Left forelimb (tissue), 1 donor: ENCODE measurements around the gene DHRS12.

Experiments used
- DNase-seq: peaks from one replicate; pipeline ENCODE4 v3.0.0-alpha.2; 2018; ENCODE audit warnings: low spot score

The DHRS12 gene, protein sequence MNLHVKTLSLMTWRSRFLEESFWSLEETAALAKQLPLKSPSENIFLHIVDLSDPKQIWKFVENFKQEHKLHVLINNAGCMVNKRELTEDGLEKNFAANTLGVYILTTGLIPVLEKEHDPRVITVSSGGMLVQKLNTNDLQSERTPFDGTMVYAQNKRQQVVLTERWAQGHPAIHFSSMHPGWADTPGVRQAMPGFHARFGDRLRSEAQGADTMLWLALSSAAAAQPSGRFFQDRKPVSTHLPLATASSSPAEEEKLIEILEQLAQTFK

DNA sequence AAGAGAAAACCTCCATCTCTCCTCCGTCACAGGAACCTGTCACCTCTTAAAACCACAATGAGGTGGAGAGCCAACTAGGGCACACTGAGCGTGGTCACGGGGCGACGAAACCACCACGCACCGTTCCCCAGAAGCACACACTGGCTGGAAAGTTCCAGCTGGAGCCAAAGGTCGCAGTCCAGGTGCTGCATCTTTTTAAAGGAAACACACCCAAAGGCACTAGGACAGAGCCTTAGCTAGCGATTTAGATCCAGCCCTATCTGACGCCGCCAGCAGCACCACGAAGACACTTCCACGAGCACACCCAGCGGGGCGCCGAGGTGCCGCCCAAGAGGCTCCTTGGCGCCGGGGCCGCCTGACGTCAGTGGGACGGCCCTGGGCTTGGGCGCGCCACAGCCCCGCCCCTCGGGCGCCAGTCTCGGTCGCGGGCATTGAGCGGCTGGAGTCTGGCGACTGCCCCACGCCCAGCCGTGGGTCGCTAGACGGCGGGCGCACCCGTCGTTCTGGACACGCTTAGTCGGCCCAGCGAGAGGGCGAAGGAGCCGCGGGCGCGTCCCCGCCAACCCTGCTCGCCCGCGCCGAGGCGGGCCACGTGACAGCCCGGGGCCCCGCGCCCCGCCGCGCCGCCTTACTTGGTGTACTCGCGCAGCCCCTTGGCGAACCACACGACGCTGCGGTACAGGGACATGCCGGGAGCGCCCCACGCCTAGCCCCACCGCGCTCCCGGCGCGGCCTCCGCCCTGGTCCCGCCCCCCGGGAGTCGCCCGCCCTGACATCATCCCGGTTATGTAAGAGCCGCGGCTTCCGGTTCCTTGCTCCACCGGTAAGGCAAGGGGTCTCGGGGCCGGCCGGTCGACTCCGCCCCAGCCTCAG, at the start of gene DHRS12:
TSS of gene DHRS12 (minus strand) at position 742 of the 873 bp plus-strand sequence. CDS start 4,504 bp downstream, outside the sequence.
- DNase-seq = peak; percentile 91

DNA sequence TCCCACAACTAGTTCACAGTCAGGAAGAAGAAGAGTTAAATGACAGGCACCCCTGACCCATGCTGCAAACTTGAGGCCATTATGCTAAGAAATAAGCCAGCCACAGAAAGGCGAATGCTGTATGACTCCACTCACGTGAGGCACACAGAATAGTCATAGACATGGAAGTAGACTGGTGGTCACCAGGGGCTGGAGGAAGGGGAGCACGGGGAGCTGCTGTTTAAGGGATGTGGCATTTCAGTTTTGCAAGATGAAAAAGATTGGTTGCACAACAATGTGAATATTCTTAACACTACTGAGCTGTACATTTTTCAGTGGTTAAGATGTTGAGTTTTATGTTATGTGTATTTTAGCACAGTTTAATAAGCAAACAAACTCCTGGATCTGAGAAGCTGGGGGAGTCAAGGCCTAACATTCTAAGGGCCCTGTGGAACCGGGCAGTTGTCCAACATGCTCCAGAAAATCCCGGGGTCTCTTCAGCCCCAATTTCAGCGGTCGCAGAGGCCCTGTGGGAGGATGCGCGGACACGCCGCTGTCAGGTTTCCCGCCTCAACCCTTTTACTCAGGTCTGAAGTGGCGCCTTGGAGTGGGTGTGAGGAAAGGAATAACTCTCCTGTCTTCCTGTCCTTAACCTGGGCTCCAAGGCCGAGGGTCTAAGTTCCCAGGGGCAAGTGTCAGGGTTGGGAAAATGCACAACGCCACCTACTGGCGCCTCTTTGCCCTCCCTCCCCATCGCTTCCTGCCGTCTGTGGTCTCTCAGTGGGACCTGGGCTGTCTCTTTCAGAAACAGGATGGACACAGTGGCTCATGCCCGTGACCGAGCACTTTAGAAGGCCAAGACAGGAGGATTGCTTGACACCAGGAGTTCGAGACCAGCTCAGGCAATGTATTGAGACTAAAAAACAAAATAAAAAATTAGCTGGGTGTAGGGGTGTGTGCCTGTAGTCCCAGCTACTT, 45.5 kb upstream of the DHRS12 start:
- DNase-seq = no peak

DNA sequence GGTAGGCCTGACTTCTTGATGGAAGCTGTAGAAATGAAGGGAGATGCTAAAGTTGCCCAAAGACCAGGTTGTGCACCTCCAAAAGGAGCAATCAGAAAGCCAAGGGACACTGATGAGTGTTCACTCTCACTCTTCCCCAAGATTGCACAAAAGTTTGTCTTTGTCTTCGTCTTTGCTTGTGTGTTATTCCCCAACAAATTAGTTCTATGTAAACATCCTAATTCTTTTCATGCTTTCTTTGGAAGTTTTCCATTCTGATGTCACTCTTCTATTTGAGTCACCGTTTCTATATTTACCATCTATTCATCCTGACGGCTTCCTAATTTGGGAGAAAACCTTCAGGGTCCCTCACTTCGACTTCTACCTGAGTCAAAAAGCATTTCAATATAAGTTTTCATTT, 44.7 kb upstream of the DHRS12 start:
- DNase-seq = no peak

DNA sequence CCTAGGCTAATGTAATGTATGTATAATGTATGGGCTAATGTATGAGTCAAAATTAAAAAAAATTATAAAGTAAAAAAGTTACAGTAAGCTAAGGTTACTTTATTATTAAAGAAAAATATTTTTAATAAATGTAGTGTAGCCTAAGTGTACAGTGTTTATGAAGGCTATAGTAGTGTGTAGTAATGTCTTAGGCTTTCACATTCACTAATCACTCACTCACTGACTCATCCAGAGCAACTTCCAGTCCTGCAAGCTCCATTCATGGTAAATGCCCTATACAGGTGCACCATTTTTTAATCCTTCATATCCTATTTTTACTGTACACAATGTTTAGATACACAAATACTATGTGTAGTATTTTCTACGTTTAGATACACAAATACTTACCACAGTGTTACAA, 42.8 kb upstream of the DHRS12 start:
- no peak for DNase-seq

DNA sequence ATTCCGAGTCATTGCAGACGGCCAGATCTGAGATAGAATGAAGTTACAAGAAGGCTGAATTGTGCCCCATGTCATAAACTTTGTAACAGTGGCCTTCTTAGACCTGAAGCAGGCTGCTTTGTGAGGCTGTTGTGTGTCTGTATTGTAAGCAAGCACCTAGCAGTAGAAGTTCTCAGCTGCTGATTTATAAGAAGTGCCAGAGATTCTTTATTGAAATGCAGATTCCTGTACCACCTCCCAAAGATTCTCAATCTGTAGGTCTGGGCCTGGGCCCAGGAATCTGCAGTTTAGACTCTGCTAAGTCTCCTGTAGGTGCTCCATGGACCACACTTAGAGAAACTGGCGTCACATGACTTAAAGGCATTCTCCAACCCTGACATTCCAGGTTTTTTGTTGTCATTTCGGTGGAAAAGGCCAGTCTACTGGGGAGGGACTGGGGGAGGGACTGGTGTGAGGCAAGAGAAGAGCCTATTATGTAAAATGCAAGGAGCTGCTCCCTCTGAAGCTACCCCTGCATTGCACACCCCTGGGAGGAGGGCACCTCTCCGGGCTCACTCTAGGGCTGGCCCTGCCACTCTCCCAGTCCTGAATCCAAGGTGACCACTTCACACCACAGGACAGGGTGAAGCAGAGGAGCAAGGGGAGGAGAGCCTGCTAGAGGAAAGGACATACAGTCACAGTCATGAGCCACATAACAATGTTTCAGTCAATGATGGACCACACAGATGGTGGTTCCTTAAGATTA, 41.8 kb upstream of the DHRS12 start:
- DNase-seq = no peak

DNA sequence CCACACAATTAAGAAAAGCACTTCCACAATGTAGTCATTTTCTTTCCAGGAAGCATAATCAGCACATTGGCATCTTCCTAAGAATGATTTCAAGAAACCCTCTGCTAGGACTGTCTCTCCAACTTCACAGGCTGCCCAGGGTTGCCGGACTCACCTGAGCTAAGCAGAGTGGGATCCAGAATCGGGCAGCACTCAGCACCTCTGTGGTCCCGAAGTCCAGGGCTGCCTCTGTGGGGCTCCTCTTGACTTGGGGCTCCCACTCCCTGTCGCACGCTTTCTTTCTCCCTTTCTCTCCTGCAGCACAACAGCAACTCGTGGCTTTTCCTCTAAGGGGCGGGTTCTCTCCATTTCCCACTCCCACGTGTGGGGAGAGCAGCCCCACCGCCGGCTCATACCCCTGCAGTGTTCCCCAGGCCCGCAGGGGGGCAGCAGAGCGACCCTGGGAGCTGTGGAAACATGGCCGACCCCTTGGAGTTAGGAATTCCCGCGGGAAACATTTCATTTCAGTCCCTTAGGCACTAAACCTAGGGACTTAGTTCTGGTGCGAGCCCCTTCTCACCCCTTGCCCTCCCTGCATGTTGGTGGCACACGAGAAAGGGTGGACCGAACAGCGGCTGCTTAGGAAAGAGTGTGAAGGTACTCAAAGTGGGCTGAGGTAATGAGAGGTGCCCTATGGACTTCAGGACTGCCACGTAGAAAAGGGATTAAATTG, 41.1 kb upstream of the DHRS12 start, which contains the start of gene TMEM272:
TSS of gene TMEM272 (minus strand) at position 316 of the 712 bp plus-strand sequence. CDS start 6,647 bp downstream, outside the sequence.
- DNase-seq = no peak

DNA sequence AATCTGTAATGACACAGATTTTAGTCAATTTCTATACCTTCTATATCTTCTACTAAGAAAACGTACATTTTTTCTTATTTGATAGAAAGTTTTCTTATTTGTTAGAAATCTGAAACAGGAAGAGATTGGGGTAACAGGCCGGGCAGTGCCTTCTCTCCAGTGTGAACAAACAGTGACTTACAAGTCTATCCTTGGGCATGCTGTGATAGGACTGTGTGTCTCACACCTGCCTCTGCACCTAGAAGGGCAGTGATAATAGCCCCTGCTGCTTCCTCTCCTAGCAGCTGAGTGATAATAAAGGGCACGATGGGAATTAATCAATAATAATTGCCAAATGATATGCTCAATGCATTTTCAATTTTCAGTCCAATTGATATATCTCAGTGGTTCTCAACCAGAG, 39.6 kb upstream of the DHRS12 start:
- DNase-seq = no peak

DNA sequence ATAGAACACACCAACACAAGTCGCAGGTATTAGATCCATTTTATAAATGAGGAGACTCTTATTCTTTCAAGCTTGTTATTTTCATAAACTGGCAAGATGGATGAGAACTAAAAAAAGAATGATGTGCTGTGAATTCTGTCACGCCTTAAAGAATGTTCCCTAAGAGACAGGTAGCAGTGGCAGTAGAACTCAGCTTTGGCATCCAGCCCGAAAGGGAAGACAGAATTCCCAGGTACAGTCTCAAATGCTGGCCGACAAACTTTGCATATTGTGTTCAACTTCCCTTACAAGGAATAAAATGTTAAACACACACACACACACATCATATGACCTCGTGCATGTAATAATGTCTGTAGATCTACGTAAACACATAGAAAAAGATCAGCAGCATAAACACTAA, 37.8 kb upstream of the DHRS12 start:
- DNase-seq = no peak

DNA sequence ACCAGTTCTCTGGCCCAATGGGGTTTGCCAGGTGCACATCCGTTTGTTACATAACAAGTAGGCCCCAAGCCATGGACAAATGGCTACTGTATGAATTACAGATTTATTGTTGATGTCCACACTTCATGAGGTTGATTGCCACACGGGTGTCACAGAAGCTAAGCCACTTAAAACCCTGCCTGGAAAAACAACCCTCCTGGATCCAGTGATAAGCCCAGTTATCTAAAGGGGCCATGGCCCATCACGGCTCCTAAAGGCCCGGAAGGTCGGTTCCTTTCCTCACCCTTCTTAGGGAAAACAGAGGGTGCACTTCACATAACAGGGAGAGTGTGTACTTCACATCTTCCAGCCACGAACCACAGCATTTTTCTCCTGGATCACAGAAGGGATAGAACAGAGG, 37.0 kb upstream of the DHRS12 start:
- no peak for DNase-seq

DNA sequence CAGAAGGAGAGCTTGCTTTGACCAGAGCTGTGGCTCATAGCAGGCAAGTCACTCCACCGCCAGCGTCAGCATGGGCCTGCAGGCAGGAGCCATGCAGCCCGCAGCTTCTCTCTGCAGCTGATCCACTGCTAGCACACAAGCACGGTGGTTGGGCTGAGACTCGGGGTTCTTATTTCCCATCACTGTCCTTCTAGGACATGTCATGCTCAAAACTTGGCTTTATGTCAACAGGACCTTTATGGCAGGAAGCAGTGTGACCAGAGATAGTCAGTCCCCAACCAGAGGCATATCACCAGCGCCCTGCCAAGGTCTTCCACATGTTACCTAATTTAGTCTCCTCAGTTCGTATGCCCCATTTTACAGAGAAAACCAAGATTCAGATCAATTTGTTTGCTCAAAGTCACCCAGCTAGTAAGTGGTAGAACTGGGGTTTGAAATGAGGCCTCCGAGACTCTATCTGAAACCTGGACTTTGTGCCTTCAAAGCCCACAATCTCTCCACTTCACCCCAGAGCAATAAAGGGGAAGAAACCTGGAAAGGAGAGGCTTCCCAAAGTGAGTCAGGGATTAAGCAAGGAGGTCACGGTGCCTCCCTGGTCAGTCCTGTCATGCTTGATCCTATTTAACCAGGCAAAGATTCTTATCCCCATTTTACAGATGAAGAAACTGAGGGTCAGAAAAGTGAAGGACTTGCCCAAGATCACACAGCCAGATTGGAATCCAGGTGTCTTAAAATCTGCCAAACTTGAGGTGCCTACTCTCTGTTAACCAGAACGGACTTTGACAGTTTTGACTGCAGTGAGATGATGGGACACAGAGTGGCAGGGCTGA, 36.0 kb upstream of the DHRS12 start:
- no peak for DNase-seq

DNA sequence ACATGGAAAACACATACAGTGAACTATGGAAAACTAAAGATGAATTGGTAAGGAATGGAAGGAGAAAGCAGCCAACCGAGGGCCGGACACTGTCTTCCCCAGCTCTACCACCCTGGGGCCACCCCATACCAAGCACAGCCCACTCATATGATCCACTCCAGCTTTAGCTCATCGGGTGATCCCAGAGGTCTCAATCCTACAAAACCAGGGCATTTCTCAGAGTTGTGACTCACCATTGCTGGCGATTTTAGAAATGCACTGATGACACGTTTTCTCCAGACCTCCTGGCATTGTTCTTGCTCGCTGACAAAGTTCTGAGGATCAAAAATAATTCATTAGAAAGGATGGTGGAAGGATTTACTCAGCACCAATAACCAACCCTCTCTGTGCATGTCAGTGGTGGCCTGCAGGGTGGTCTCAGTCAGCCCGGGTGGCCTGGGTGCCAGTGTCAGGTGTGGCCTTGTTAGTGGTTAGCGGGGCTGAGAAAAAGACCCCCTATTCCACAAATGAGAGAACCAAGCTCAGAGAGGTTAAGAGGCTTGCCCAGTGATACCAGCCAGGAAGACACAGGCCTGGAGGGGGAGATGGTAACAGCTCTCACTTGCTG, 34.4 kb upstream of the DHRS12 start:
- no peak for DNase-seq

DNA sequence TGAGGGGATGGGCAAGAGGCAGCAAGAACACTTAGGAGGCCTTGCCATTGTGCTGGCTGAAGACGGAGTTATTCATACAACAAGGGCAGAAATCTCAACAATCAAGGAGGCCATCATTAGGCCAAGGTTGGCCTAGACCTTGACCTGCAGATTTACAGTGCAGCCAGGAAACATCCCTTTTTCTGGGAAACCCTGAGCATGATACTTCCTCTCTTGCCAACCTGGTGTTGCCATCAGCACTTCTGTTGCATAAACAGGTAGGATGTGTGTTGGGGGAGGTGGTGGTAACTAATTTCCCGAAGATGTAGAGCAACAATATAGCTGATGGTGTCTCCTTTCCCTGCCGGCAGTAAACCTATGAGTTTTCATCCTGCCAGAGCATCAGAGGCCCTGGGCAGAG, 33.1 kb upstream of the DHRS12 start:
- no peak for DNase-seq

DNA sequence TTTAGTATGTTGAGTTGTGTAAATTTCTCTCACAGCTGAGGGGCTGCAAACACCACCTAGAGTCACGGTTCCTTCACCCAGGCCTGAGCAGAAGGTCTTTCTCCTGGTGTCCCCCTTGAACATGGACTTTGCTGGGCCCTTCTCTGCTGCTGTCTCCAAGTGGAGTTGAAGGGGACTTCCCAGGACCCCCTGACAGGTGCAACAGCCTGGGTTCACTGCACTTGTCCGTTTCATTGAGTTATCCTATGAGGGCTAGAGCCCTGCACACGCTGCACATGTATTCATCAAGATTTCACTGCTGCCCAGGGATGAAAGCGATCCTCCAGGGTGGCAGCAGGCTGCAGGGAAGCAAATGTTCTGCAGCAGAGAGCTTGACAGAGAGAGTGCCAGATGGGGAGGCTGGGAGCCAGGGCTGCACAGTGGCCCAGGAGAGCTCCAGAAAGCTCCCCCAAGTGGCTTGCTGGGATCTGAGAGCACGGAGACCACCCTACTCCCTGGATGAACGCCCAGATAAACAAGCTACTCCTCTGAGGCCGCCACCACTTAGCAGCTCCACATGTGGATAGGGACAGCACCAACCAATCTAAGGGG, 30.7 kb upstream of the DHRS12 start:
- DNase-seq = no peak

DNA sequence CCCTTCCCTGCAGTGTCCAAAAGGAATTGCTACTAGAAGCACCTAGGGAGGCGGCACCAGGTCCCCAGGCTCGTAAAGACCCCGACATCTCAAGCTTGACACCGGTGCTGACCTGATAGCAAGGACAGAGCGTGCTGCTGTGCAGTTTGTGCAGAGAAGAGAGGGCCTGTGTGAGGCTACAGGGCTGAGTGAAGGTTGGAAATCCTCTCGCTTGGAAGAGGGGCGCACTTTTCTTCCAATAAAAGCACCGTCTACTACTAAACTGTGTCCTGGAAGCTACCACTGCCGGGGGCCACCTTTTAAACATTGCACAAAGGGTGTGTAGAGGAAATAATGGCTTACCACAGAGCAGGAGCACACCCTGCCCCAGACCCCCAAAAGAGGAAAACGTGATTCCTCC, 30.0 kb upstream of the DHRS12 start:
- DNase-seq = no peak

DNA sequence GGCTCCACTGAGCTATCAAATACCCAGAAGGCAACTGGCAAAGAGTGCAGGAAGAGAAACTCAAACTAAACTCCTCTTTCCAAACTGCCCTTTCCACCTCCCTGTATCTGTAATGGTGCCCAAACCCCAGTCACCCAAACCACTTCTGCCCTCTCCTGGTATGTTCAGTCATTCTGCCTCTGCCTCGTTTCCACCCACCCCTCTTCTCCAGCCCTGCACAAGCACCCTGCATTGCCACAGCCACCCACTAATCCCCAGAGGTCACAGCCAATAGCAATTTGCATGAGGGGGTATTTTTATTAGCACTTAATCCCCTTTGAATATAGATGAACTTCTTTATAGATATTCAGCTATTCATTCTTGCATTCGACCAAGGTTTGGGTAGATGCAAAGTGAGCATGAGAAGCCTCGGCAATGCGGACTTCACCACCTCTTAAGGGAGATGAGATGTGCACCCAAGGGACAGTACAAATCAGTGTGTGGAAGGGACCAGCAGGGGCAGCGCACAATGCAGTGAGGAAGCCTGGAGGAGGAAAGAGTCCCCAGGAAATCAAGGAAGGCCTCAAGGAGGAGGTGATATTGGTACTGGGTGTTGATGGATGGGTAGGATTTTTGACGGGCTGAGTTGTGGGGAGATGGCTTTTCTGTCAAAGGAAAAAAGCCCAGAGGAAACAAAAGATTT, 28.6 kb upstream of the DHRS12 start:
- no peak for DNase-seq

DNA sequence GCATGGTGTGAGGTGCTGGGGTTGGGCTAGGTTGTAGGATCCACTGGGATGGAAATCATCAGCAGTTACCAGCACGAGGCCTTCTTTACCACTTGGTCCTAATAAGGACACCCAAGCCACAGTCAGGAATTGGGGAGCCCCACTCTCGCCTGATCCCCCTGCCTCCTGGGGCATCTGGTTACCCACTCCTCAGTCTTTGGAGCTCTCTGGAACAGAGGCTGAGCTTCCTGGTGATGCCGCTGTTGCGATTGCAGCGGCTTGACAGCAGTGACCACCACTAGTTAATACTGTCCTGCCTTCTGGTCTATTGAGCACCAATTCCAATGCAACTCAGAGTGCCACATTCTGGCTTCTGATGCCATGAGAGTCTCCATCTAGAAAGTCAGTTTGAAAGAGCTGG, 27.6 kb upstream of the DHRS12 start:
- DNase-seq = no peak

DNA sequence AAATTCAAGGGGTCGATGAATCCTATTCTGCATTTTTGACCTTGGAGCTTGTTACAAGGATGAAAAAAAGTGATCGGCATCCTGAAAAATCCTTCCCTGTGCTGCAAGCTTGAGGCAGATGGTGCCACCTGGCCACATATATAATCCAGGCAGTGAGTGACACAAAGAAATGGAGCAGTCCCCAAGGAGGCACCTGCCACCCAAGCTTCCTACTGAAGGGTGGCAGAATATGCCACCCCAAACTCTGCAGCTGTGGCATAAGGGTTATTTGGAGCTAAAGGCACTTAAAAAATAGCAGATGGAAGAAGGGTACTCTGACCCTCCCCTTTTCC, 25.6 kb upstream of the DHRS12 start:
- DNase-seq = no peak

DNA sequence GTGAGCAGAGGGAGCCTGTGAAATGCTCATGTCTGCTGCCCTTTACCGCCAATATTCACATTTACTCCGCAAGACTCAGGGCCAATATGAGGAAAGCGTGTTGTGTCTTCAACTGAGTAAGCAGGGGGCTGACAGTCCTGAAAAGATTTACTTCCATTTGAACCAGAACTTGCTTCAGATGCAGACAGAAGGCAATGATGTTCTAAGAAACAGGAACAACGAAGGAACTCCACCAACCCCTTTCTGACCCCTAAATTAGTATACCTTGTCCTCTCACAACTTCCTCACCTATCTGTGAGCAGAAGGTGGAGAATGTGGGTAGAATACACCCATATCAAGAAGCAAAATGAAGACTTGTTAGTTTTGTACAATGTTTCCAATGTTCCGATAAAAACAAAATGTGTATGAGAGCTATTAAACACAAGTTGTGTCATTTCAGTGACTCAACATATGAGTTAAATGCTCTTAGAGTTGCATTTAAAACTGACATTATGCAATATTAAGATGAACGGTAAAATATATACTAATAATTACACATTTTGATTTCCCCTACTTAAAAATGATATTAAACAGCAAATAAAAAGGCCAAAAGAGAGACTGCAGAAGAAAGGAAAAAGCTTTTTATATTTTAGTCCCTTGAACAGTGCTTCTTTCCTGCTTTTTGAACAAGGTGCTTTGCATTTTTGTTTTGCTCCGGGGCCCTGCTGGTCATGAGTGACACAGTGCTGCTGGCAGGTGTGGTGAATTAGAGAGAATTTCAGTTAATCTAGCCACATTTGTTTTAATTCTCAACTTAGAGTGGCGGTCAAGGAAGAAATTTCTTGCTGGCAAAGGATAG, 25.0 kb upstream of the DHRS12 start:
- DNase-seq = no peak
